GM18907 (cell line): ENCODE results near the gene HOXA6.
A peak's percentile ranks its signal among the peaks of the same experiment; 100 is the strongest.

Experiments used
- ATAC-seq: cut with Tn5 transposase; IDR thresholded peaks from one replicate; pipeline ENCODE4 v1.9.1; 2021; ENCODE audit warnings: mild to moderate bottlenecking, moderate library complexity; ENCODE audit not compliant: unreplicated experiment

Gene HOXA6

DNA sequence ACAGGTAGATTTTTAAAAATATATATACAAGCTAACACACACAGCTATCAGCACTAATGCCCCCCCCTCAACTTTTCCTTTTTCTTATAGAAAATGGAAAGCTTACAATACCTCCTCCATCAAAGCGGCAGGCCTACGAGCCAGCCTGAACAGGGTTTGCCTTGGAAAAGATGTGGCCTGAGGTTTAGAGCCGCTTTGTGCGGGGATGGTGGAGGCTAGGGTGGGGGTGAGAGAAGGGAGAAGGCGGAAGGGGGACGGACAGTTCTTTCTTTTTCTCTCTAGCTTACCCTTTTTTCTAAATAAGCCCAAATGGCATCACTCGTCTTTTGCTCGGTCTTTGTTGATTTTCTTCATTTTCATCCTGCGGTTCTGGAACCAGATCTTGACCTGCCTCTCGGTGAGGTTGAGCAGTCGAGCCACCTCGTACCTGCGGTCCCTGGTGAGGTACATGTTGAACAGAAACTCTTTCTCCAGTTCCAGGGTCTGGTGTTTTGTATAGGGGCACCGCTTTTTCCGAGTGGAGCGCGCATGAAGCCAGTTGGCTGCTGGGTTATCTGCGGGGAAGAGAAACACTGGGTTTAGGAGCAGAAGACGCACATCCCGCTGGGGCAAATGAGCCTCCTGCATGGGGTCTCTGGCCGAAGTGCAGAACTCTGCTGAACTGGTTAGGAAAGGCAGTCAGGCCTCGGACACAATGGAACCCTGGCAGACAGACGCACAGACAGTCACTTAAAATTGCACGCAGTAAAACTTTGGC is 15.9 kb upstream of the HOXA6 start:
- no peak for ATAC-seq

- ATAC-seq = no peak
Observed at GRCh38 chr7:27162561-27163287, 15.2 kb upstream of the HOXA6 start.

DNA sequence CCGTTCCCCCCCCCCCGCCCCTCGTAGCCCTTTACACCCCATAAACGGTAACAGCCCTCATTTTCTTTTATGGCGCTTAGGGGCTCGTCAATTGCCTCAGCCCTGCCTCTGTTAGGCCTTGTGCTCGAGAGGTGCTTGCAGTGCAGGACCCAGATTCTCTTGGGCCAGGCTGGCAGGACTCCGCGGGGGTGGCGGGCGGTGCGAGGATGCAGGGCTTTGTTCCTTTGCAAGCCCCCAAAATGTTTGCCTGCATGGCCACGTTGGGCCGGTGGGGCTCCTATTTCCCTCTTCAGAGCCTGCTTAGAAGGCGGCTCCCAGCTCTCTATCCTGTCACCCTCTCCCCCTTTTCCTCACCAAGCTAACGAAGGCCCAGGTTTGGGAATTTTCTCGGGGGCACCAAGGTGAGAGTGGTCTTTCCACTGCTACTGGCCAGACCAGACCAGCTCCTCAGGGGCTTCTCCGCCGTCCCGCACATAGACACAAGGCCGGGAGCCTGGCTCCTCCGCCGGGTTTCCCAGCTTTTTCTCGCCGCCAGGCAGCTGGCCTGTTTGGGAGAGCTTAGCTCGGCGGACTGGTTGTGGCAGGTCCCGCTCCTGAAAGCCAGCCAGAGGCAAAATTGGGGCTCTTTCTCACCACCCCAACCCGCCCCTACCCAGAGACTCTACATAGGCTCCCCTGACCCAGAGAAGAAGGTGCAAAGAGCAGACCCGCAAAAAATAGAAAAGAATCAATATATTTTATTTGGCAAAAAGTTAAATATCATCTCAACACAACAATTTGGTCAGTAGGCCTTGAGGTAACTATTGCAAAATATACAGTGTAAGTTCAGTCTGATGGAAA is 14.4 kb upstream of the HOXA6 start:
- no peak for ATAC-seq

- ATAC-seq = no peak
Observed at GRCh38 chr7:27161214-27161720, 13.7 kb upstream of the HOXA6 start.

DNA sequence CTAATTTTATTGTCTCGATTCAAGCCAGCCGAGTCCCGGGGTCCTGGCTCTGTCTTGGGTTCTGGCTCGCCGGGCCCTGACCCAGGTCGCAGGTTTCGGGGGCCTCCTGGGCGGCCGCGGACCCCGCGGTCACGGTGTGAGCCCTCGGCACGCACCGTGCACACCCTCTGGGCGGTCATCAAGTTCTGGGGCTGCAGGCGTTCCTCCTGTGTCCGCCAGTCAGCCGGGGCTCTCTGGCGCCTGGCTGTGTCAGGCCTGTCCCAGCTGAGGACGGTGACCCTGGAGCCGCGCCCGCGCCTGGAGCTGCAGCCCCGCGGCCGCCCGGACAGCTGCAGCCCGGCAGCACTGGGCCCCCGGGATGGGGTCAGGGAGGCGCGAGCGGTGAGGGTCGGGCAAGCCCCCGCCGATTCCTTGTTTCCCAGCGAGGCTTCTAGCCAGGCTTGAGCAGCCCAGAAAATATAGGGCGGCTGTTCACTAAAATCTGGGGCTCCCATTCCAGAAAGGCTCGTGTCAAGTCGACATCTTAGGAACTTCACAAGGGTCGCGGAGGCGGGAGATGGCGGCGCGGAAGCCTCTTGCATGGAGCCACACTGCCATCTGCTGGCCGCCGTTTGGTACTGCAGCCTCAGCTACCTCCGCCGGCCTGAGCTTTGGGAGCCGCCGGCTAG is 13.1 kb upstream of the HOXA6 start:
- peak; percentile 63 for ATAC-seq

DNA sequence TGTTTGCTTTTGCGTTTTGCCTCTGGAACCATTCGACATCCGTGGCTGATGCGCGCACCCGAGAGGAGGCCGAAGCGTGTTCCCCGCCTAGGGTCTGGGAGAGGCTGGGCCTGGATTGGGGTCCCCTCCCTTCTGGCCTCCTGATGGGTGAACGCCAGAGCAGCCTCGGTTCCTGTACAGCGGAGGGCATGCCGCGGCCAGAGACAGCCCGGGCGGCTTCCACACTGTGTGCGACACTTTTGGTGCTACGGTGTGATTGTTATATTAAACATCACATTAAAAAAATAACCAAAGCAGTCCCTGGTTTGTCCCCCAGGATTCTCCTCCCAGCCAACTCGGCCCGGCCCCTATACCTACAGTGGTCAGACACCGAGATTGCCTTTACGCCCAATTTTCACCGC is 12.6 kb upstream of the HOXA6 start:
- peak; percentile 15 for ATAC-seq

- ATAC-seq = no peak
Observed at GRCh38 chr7:27159266-27160144, 11.9 kb upstream of the HOXA6 start.

DNA sequence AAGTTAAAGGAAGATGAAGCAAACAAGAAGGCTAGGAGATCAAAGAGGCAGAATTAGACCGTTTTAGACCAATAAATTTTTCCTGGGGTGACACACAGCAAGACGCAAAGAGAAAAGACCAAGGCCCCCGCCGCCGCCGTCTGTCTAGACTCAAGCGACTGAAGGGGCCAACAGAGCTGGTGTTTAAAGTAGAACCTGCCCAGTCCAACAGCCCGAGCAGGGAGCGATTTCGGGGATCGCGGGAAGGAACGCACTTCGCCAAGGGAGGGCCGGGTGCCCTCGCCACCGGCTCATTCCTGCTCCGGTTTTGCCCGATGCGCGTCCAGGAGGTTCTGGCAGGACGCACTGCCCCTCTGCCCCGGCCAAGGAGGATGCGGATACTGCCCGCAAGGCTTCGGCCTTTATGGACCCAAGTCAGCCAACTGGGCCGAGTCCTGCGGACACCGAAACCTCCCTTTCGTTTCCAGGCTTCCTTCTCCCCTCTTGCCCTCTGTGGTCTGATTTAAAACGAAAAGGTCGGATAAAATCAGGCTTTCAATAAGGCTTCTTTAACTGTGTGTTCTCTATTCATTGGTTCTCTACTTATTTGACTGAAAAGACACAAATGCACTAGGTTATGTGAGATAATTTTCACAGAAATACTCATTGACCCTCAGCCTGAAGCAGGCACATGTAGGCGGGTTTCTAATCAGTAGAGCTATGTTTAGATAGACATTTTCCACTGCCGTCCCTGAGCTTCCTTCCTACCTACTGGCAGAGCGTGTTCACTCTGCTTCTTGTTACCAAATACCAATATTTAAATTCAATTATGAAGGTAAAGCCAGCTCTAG is 11.1 kb upstream of the HOXA6 start:
- no peak for ATAC-seq

- ATAC-seq = no peak
Observed at GRCh38 chr7:27157702-27158431, 10.3 kb upstream of the HOXA6 start.

GRCh38 chr7:27156916-27157701 is 9.5 kb upstream of the HOXA6 start:
- ATAC-seq = no peak

DNA sequence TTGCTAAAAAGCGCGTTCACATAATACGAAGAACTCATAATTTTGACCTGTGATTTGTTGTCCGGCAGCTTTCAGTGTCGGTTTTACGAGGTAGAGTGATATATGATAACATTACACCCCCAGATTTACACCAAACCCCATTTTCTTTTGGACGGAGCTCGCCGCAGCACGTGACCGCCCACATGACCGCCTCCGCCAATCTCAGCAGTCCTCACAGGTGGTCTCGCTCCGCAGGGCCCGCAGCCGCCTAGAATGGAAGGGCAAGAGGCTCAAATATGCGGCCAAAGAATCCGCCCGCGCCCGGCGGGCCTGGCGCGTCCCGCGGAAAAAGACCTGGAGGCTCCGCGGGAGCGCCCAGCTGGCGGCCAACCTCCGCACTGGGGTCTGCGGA is 8.9 kb upstream of the HOXA6 start, which contains the start of gene HOXA7:
Gene HOXA7 (minus strand): TSS at position 168 of the 391 bp plus-strand sequence. CDS start 130 bp downstream, at position 38.
- no peak for ATAC-seq

DNA sequence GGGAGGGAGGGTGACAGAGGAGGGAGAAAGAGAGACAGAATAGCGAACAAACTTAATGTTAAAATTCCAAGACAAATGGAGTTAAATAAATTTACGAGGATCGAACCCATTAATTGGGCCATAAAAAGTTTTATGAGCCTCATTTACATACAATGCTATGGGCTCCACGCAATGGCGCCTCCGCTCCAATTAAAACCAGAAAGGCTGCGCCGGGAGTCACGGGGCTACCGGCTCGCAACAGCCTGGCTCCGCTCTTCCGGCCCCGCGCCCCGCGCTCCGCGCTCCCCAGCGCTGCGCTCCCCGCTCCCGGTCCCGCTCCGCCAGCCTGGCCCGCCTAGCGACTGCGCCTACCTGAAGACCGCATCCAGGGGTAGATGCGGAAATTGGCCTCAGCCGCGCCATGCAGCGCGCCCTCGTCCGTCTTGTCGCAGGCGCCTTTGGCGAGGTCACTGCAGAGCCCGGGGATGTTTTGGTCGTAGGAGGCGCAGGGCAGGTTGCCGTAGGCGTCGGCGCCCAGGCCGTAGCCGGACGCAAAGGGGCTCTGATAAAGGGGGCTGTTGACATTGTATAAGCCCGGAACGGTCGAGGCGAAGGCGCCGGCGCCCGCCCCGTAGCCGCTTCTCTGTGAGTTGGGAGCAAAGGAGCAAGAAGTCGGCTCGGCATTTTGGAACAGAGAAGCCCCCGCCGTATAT is 8.4 kb upstream of the HOXA6 start:
- no peak for ATAC-seq

- ATAC-seq = no peak
Observed at GRCh38 chr7:27154901-27155815, 7.6 kb upstream of the HOXA6 start.

DNA sequence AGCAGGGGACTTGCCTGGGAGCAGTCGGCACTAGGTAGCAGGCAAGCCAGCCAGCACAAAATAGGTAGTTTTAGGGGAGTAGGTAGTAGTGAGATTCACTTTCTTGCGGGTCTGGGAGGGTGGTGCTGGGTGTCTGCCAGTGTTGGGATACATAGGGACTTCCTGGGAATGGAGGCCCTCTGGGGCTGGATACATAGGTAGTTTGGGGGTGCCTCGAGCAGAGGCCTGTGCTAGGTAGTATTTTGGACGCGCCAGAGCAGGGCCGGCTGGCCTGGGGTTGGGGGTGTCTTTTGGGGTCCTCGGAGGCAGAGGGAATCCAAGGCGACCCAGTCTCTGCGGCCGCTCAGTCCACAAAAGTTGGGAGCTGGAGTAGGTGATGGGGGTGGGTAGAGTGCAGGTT is 6.8 kb upstream of the HOXA6 start:
- ATAC-seq = no peak

DNA sequence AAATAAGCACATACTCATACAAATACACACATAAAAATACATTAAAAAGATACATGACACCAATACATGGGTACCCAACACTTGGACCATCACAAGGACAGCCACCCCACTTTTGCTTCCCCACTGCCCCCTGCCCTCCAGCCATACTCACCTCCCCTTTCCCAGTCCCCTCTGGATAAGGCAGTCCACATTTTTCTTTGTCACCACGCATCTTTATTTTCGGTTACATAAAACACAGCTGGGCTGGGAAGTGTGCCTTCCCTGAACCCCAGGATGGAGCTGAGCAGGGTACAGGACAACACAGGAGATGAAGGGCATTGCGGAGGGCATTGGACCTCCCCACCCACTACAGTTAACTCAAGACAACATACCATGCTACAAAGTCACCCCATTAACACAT is 6.0 kb upstream of the HOXA6 start:
- no peak for ATAC-seq
